Peyer's patch (tissue), 4 donors: Measurements from ENCODE around the gene MAPK10.

Source experiments
- CTCF ChIP-seq, 6 experiments: fragments of 450-650 bp in 4 of 6; fragments of 200-600 bp in 2 of 6; sonication (generic) in 1 of 6; IDR thresholded peaks; one replicate each; pipeline ENCODE4 v1.5.1; 2017 to 2019; ENCODE audit warnings: antibody characterized with exemption in 6 of 6, mild to moderate bottlenecking in 3 of 6, moderate library complexity in 1 of 6
- POLR2A ChIP-seq, 2 donors: fragments of 450-650 bp; IDR thresholded peaks; one replicate each; pipeline ENCODE4 v1.5.1; 2017; ENCODE audit warnings: antibody characterized with exemption in 2 of 2, mild to moderate bottlenecking in 2 of 2, moderate library complexity in 2 of 2

GRCh38 chr4:86050496-86050895 lies 309.4 kb downstream of the MAPK10 start:
- TF ChIP-seq CTCF (IDR thresholded peaks at IDR 0.05) (no peak), POLR2A (IDR thresholded peaks at IDR 0.05) (no peak)
